Stimulated activated CD8-positive, alpha-beta memory T cell treated with anti-CD3 and anti-CD28 coated beads, Interleukin-7, amount 100 ng/mL, for 4 hours (primary cell): Measurements from ENCODE around the gene TSPY2.
"Not testable (repeated sequence)": the region's sequence is repeated elsewhere in the genome, so short reads cannot be mapped to it uniquely, and the experiment has no call there.

Experiments used
- DNase-seq, 2 donors: peaks; one replicate each; pipeline ENCODE4 v3.0.0-alpha.2; 2020; ENCODE audit warnings: low read depth in 2 of 2

Gene TSPY2

GRCh38 chrY:6245923-6246322 is at the start of gene TSPY2:
Gene TSPY2, plus strand, starts transcription at chrY:6246223. Its CDS starts 46 bp downstream, at chrY:6246269.
- DNase-seq, result not testable (repeated sequence)

GRCh38 chrY:6209565-6209964 is 36.5 kb upstream of the TSPY2 start:
- not testable (repeated sequence) for DNase-seq

GRCh38 chrY:6217045-6217444 is 29.0 kb upstream of the TSPY2 start:
- DNase-seq, result not testable (repeated sequence)

- DNase-seq, result not testable (repeated sequence)
These were observed 23.8 kb downstream of the TSPY2 start for GRCh38 chrY:6269839-6270238.
